SH-SY5Y (cell line): Measurements from ENCODE around the gene LGI4.

ENCODE experiments used
- GATA2 ChIP-seq: IDR thresholded peaks from 2 replicates; pipeline ENCODE4 v1.6.1; 2011; ENCODE audit warnings: mild to moderate bottlenecking, low read depth, low read length
- GATA3 ChIP-seq: IDR thresholded peaks from 2 replicates; pipeline ENCODE4 v1.6.1; 2011; ENCODE audit warnings: low read depth, mild to moderate bottlenecking, low read length, moderate library complexity

DNA sequence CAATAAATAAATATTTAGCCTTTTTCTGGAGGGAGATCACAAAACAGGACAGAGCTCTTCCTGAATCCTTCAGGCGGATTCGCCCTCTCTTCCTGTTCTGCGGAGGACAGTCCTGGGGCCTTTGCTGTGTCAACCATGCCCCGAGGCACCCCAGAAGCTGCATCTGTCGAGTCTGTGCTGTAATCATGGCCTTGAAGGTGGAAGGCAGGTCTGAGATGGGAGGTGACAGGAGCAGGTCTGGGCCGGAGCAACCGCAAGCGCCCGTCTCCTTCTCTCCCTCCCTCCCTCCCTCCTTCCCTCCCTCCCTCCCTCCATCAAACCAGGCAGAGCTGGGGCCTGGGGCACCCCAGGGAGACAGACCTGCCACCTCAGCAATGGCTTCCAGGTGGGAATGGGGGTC lies 23.9 kb downstream of the LGI4 start:
- TF ChIP-seq GATA3 (no peak), GATA2 (no peak)
